NCI-H1694 (cell line): ENCODE data around the gene ZSCAN4.

ENCODE experiments used
- DNase-seq: peaks from one replicate; lab custom pipeline; 2025; lab: John Stamatoyannopoulos, UW

ZSCAN4 gene

DNA sequence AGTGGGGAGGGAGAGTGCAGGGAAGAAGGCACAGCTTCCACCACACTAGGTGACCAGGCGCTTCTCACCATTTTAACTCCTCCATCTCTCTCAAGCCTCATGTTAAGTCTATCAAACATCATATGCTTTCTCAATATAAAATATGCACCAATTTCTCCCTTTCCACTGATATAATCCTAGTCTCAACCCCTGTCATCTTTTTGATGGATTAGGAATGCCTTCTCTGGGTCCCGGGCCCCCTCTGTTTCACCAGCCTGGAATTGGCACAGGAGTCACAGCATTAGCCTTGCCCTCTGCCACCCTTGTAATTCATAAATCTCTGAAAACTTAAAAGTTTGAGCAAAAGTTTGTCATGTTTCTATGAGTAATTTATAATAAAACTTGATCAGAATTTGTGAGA is at the start of gene ZSCAN4:
ZSCAN4 (plus strand) TSS at position 301 of the 400 bp plus-strand sequence. CDS start 7,211 bp downstream, outside the sequence.
- no peak for DNase-seq

GRCh38 chr19:57620673-57621348 is 47.9 kb upstream of the ZSCAN4 start:
- no peak for DNase-seq

DNA sequence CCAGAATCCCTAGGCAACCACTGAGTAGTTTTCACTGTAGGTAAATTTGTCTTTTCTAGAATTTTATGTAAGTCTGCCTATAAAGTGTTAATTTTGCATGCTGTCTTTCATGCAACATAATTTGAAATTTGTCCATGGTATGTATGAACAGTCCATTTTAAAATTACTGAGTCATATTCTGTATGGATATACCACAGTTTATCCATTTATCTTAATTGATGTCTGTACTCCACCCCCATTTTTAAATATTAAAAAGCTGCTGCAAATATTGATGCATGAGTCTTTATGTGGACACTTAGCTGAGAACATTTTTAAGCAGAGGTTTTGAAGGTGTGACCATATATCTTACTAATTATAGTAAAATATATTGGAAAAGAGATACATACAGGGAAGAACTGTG is 45.6 kb upstream of the ZSCAN4 start:
- no peak for DNase-seq

GRCh38 chr19:57632987-57633831 is 35.5 kb upstream of the ZSCAN4 start, which contains the start of gene ZNF211:
TSS of gene ZNF211 (plus strand) at chr19:57633168. CDS start at chr19:57633347, 179 bp downstream.
- peak; percentile 89 for DNase-seq

GRCh38 chr19:57633832-57634131 is 35.0 kb upstream of the ZSCAN4 start:
- DNase-seq = no peak

GRCh38 chr19:57637379-57637778 is 31.4 kb upstream of the ZSCAN4 start:
- DNase-seq = no peak

- DNase-seq = no peak
These were observed 27.0 kb upstream of the ZSCAN4 start for GRCh38 chr19:57641715-57642234.

DNA sequence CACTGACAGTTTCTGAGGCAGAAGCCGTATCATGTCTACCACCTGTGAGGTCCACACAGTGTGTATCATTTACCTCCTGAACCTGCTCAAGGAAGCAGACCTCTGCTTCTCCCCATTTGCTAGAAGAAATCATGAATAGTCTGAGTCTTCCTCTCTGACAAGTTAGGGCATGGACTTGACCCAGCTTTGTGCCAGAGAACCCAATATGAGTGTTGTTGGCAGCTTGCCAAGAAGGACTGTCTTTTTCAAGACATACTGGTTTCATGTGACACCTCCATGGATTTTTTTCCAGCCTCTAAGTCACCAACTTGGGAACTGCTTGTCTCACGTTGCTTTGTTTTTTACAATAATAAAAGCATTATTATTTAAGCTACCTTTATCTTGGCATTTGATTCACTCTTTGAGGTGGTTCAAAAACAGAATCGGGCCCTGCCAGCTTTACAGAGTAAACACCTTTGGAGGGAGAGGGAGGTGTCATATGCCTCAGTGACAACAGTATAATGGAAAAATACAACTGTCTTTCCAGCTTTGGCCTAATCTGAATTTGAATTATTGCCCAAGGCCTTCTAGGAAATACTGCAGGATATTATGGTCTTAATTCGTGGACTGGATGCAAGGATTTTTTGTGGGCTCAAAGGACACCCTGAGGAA is 26.2 kb upstream of the ZSCAN4 start:
- DNase-seq = no peak

- no peak for DNase-seq
These were observed 25.0 kb upstream of the ZSCAN4 start for GRCh38 chr19:57643734-57644133.

GRCh38 chr19:57648331-57649003 is 20.3 kb upstream of the ZSCAN4 start:
- DNase-seq = peak; percentile 66

GRCh38 chr19:57651654-57651996 is 17.1 kb upstream of the ZSCAN4 start:
- no peak for DNase-seq

GRCh38 chr19:57653689-57654088 is 15.0 kb upstream of the ZSCAN4 start:
- DNase-seq = no peak

- DNase-seq = no peak
These were observed 13.3 kb upstream of the ZSCAN4 start for GRCh38 chr19:57655443-57655842.

- DNase-seq = no peak
These were observed 12.4 kb upstream of the ZSCAN4 start for GRCh38 chr19:57656346-57656745.

- DNase-seq = peak; percentile 10
These were observed 4.2 kb upstream of the ZSCAN4 start for GRCh38 chr19:57664269-57665127.

- no peak for DNase-seq
These were observed 3.4 kb upstream of the ZSCAN4 start for GRCh38 chr19:57665261-57665806.

DNA sequence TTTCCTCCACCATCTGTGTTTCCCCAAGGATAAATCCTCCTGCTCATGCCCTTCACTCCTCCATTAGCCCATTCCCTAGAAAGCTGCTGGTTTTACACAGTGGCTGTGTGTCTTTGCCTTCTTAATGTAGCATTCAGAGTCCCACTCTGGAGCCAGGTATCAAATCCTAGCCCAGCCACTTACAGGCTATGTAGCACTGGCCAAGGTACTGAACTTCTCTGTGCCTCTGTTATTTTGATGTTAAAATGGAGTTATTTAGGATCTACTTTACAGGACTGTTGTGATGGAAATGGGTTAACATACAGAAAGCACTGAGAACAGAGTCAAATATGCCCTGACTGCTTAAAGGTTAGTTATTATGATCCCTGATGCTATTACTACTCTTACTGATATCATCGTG is 1.5 kb upstream of the ZSCAN4 start:
- no peak for DNase-seq

GRCh38 chr19:57671124-57671895 is 2.6 kb downstream of the ZSCAN4 start:
- DNase-seq = no peak

DNA sequence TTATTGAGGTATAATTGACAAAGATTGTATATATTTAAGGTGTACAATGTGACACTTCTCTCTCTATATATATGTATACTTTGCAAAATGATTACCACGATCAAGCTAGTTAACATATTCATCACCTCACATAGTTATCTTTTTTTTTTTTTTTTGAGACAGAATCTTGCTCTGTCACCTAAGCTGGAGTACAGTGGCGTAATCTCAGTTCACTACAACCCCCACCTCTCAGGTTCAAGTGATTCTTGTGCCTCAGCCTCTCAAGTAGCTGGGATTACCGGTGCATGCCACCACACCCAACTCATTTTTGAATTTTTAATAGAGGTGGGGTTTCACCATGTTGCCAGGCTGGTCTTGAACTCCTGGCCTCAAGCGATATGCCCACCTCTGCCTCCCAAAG is 3.7 kb downstream of the ZSCAN4 start:
- no peak for DNase-seq

- DNase-seq = no peak
These were observed 7.1 kb downstream of the ZSCAN4 start for GRCh38 chr19:57675881-57676280.
